ENCODE results near the gene PKD1L1. TPM values are rescaled to one million over a fixed set of nuclear protein-coding genes. Genes with fewer than 3 reads are reported as not detected.

The PKD1L1 gene
- total RNA-seq, 1 experiment from 2014 or later, result 0.07 TPM

DNA sequence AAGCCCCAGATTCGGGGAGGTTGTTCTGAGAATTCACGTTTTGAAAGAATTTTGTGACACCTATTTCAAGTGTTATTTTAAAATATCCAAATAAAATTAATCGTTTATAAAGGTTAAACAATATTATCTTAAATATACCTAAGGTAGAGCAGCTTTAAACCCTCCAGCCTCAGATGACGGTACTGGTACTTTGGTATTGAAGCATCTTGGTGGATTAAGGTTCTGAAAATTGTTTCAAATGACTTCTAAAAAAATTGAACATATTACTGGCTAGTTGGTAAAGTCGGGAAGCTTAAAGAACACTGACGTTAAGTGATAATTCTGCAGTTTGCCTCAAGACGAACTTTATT is 31.5 kb upstream of the PKD1L1 start:
- ATAC-seq, result no peak
- Mint-ChIP-seq H3K36me3 (peaks cover 36% of the 10 kb centered on the region), H3K9me3 (0 out of 2 replicates have a peak, but pooled peaks cover 2% of the 10 kb centered on the region), H3K4me3 (peak overlapping the region; percentile 98), H3K27me3 (ENCODE audit: low read depth) (no peaks in the 10 kb centered on the region), H3K27ac (no peak overlapping the region), H3K4me1 (peaks cover 9% of the 10 kb centered on the region)
- ChIA-PET CTCF (interaction anchor here (1.1 kb wide), 1 partner anchor 8 kb away, joined by 3 read pairs; no protein-coding TSS in a partner anchor), POLR2A (no interaction called here)
- DNase-seq (ENCODE audit: low spot score), result no peak
- TF ChIP-seq NR2C2 (CRISPR knock-in tag; IDR thresholded peaks at IDR 0.05), result no peak
- TF ChIP-seq, protein P1, sequence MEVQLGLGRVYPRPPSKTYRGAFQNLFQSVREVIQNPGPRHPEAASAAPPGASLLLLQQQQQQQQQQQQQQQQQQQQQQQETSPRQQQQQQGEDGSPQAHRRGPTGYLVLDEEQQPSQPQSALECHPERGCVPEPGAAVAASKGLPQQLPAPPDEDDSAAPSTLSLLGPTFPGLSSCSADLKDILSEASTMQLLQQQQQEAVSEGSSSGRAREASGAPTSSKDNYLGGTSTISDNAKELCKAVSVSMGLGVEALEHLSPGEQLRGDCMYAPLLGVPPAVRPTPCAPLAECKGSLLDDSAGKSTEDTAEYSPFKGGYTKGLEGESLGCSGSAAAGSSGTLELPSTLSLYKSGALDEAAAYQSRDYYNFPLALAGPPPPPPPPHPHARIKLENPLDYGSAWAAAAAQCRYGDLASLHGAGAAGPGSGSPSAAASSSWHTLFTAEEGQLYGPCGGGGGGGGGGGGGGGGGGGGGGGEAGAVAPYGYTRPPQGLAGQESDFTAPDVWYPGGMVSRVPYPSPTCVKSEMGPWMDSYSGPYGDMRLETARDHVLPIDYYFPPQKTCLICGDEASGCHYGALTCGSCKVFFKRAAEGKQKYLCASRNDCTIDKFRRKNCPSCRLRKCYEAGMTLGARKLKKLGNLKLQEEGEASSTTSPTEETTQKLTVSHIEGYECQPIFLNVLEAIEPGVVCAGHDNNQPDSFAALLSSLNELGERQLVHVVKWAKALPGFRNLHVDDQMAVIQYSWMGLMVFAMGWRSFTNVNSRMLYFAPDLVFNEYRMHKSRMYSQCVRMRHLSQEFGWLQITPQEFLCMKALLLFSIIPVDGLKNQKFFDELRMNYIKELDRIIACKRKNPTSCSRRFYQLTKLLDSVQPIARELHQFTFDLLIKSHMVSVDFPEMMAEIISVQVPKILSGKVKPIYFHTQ (CRISPR knock-in tag; IDR thresholded peaks at IDR 0.05), result no peak
- no peak for TF ChIP-seq ETV6 (CRISPR knock-in tag; IDR thresholded peaks at IDR 0.05)
- no peak for TF ChIP-seq ZBTB43 (CRISPR knock-in tag; IDR thresholded peaks at IDR 0.05)
- no peak for TF ChIP-seq ZNF232 (CRISPR knock-in tag; IDR thresholded peaks at IDR 0.05)
- no peak for TF ChIP-seq TEAD1 (CRISPR knock-in tag; IDR thresholded peaks at IDR 0.05)
- no peak for TF ChIP-seq E2F4 (CRISPR knock-in tag; IDR thresholded peaks at IDR 0.05; ENCODE audit: borderline replicate concordance, low read depth)

DNA sequence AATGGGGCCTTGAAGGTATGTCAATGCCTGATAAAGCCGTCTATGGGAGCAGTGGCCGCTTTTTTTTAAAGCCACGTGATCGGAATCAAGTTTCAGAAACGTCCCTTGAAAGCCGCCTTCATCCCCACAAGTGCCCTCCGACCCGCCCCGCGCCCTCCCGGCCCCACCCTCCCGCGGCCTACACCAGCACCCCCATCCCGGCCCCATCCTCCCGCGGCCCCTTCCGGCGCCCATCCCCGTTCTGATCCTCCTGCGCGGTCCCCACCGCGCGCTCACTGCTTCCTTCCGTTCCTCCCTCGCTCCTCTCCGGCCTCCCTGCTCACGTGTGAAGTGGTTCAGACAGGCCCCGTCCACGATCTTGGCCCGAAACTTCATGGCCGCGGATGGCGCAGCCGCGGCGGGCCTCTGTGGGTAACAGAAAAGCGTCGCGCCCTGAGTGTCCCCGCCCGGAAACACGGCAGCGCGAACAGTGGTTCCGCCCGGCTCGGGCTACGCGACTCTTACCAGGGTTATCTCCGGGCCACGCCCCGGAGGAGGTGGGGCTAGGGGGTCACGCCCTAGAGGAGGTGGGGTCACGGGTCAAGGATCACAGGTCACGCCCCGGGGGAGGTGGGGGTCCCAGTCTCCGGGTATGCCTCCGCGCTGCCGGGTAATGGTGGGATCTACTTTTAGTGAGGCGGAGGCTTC is 31.0 kb upstream of the PKD1L1 start, which contains the start of gene HUS1:
TSS of gene HUS1 (minus strand) at position 471 of the 687 bp plus-strand sequence. CDS start at position 375, 96 bp downstream.
- CTCF ChIA-PET, result interaction anchor here (0.8 to 1.1 kb wide), 2 partner anchors 9 to 11 kb away, joined by 3 read pairs; no protein-coding TSS in a partner anchor
- peaks cover 9% of the 10 kb centered on the region for H3K4me1 Mint-ChIP-seq
- peak within 1 kb of the TSS; percentile 98 for H3K4me3 Mint-ChIP-seq
- POLR2A ChIA-PET, result no interaction called here
- ATAC-seq (peak; percentile 98), DNase-seq (ENCODE audit: low spot score) (peak; percentile 98)
- H3K9me3 Mint-ChIP-seq, result 0 out of 2 replicates have a peak, but pooled peaks cover 2% of the 10 kb centered on the region
- H3K27me3 Mint-ChIP-seq (ENCODE audit: low read depth), result no peaks in the 10 kb centered on the region
- H3K36me3 Mint-ChIP-seq, result peaks cover 41% of the 10 kb centered on the region
- H3K27ac Mint-ChIP-seq, result peak within 1 kb of the TSS; percentile 100
- TF ChIP-seq PRRX2 (CRISPR knock-in tag; IDR thresholded peaks at IDR 0.05), result no peak
- TF ChIP-seq ATF3 (CRISPR knock-in tag; conservative IDR thresholded peaks at IDR 0.05), result no peak
- TF ChIP-seq, protein P2, sequence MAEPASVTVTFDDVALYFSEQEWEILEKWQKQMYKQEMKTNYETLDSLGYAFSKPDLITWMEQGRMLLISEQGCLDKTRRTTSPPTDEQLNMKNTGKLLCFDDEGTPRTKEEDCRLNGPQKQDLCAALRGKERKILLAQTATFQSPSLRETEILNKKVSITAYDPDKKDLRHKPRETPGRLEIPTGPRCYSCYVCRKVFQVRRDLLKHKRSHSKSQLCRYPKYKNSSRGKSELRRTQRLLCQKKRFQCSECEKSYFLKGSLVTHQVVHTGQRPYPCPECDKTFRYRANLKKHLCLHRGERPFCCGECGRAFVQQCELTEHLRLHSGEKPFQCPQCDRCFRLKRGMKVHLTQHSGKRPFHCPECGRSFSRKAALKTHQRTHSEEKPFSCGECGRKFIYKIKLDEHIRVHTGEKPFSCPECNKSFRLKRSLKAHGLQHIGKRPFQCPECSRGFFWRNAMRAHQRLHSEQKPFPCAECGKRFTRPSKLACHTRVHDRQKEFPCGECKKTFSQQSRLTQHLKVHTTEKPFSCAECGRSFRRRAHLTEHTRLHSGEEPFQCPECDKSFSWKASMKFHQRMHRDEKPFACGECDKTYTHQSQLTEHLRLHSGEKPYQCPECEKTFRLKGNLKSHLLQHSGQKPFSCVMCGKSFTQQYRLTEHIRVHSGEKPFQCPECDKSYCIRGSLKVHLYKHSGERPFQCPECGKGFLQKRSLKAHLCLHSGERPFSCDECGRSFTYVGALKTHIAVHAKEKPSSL (CRISPR knock-in tag; conservative IDR thresholded peaks at IDR 0.05), result no peak
- 0 out of 2 replicates have a peak, but pooled peaks have one; percentile 35 for TF ChIP-seq FOXP4 (CRISPR knock-in tag; IDR thresholded peaks at IDR 0.05)
- no peak for TF ChIP-seq STAT6 (CRISPR knock-in tag; conservative IDR thresholded peaks at IDR 0.05; ENCODE audit: low read depth)
- no peak for TF ChIP-seq ZSCAN18 (CRISPR knock-in tag; IDR thresholded peaks at IDR 0.05)
- TF ChIP-seq NFE2L1 (CRISPR knock-in tag; IDR thresholded peaks at IDR 0.05), result peak; percentile 58; the same call in 1 of the 2 replicates
- TF ChIP-seq E2F5 (CRISPR knock-in tag; IDR thresholded peaks at IDR 0.05), result peak; percentile 53; the same call in 1 of the 2 replicates
- no peak for TF ChIP-seq CDX4 (CRISPR knock-in tag; IDR thresholded peaks at IDR 0.05; ENCODE audit: borderline replicate concordance)
- no peak for TF ChIP-seq FOXJ3 (CRISPR knock-in tag; IDR thresholded peaks at IDR 0.05; ENCODE audit: borderline replicate concordance)
- peak; percentile 74 for TF ChIP-seq ZNF232 (CRISPR knock-in tag; IDR thresholded peaks at IDR 0.05)
